Heart right ventricle (tissue), 16 donors: Measurements from ENCODE around the gene WHAMM. TPM values are rescaled to one million over a fixed set of nuclear protein-coding genes. Genes with fewer than 3 reads are reported as not detected.

Experiments used
- ATAC-seq, 8 donors: fragments of 200-7000 bp; cut with Tn5 transposase; one replicate each; pipeline ENCODE4 v1.9.1; 2020; ENCODE audit warnings: mild to moderate bottlenecking in 8 of 8, moderate library complexity in 8 of 8, moderate number of reproducible peaks in 1 of 8
- DNase-seq, 2 donors: peaks; one replicate each; pipeline ENCODE4 v3.0.0-alpha.2; 2020
- H3K27ac ChIP-seq, 10 donors: fragments of 200-600 bp; sonication (generic) in 2 of 10; one replicate each; pipeline versions ENCODE4 v1.5.0 to v1.8.0; 2020 to 2022; ENCODE audit warnings: mild to moderate bottlenecking in 3 of 10
- H3K27me3 ChIP-seq, 7 donors: fragments of 200-600 bp; one replicate each; pipeline ENCODE4 v1.8.0; 2021 to 2022; ENCODE audit warnings: mild to moderate bottlenecking in 2 of 7
- H3K36me3 ChIP-seq, 9 donors: fragments of 200-600 bp; sonication (generic) in 1 of 9; one replicate each; pipeline versions ENCODE4 v1.5.0 to v1.8.0; 2020 to 2022; ENCODE audit warnings: mild to moderate bottlenecking in 2 of 9
- H3K4me1 ChIP-seq, 9 donors: fragments of 200-600 bp; sonication (generic) in 1 of 9; one replicate each; pipeline versions ENCODE4 v1.5.0 to v1.8.0; 2020 to 2022; ENCODE audit warnings: mild to moderate bottlenecking in 4 of 9
- H3K4me3 ChIP-seq, 10 donors: fragments of 200-600 bp; sonication (generic) in 2 of 10; one replicate each; pipeline versions ENCODE4 v1.5.0 to v1.8.0; 2020 to 2022; ENCODE audit warnings: mild to moderate bottlenecking in 7 of 10, moderate library complexity in 2 of 10
- H3K9me3 ChIP-seq, 11 donors: fragments of 200-600 bp in 10 of 11; sonication (generic) in 2 of 11; one replicate each; pipeline versions ENCODE4 v1.5.0 to v1.8.0; 2013 to 2022; ENCODE audit warnings: mild to moderate bottlenecking in 2 of 11, control low read depth in 1 of 11, moderate library complexity in 1 of 11
- CTCF ChIP-seq, 9 donors: fragments of 200-600 bp; sonication (generic) in 2 of 9; IDR thresholded peaks; one replicate each; pipeline versions ENCODE4 v1.5.0 to v1.8.0; 2021 to 2022; ENCODE audit warnings: antibody characterized with exemption in 9 of 9, mild to moderate bottlenecking in 5 of 9, moderate library complexity in 1 of 9
- WGBS, 2 donors: extraction: QIAGEN DNeasy Blood & Tissue Kit; methylation state at CpG; one replicate each; pipeline ENCODE4 v1.1.7; 2013; ENCODE audit warnings: inconsistent platforms in 1 of 2; 5-methylcytosine and 5-hydroxymethylcytosine counted together
- intact Hi-C, 10 donors: fragments of 100-400 bp; cut with DNase I; formaldehyde crosslinking; loops; one replicate each; pipeline versions ENCODE4 v1.11.1 to v1.14.2; 2022
- polyA plus RNA-seq, 2 donors: library from polyadenylated mRNA; stranded (reverse); fragments of 200-250 nt; gene quantifications; one replicate each; pipeline ENCODE4 v1.2.3, GENCODE V29; 2013
- total RNA-seq, 10 donors: library from RNA; stranded (reverse); fragmentation: NEBNext Ultra II Directional in 3 of 10; extraction: Animal tissue kit (Norgen Biotek cat#: 25700) in 3 of 10; gene quantifications; one replicate each; pipeline versions ENCODE4 v1.2.1 to v1.2.4, GENCODE V29; 2021 to 2023
- donor health status: Arrhythmogenic right ventricular cardiomyopathy.
- donor health status: ischemic (EF 13 %, LVEDD 7.1; RV severe dilation, severe dysfunction).
- donor health status: healthy with polysubstance abuse.
- donor health status: DM: no; HTN: yes; CAD: no.
- donor health status: DM: no; HTN: no; CAD: no.
- donor health status: ischemic (EF 25% LVEDD 6.9; RV normal size, moderate dysfunction).
- donor health status: ischemic (EF 25% LVEDD 5.7; RV mildly dilated, moderate dysfunction).
- donor health status: healthy.
- donor health status: DM: yes; HTN: yes; CAD: no.
- donor health status: Ischemic cardiomyopathy.
- donor health status: ischemic (EF 35%, LVEDD 5.7; RV mildly dilated, moderate dysfunction).
- donor health status: nonischemic (EF 11% LVEDD 7.7; RV severe dilation, severe dysfunction).
- donor health status: DM: yes; HTN: yes; CAD: no.
- donor health status: PGD.
- donor health status: ischemic (EF 29% LVEDD 5.4; RV normal size, mild dysfunction).
- donor health status: nonischemic (EF 23%, LVEDD 6.1; RV moderate dilation, normal function).

Gene WHAMM
- total and polyA plus RNA-seq, 12 donors = 3.2 to 8.1 (median 6.3) TPM

- no peaks in the 10 kb centered on the region for H3K36me3 ChIP-seq
- no peak for TF ChIP-seq CTCF (IDR thresholded peaks at IDR 0.05)
- DNase-seq (no peak), ATAC-seq (no peak)
- no peaks in the 10 kb centered on the region for H3K9me3 ChIP-seq
- no peak overlapping the region for H3K27ac ChIP-seq
- H3K4me3 ChIP-seq = no peak overlapping the region
- intact Hi-C loops = loop anchor here in 1 of 10 donors (5.0 kb wide), 1 partner anchor 103 kb away; no protein-coding TSS in a partner anchor
- no peaks in the 10 kb centered on the region for H3K27me3 ChIP-seq
- WGBS, 2 donors = 87 to 89% methylated on average over 7 of the region's 7 CpGs
- peaks cover 0 to 21% (median 11%) of the 10 kb centered on the region in 9 donors for H3K4me1 ChIP-seq
Observed at GRCh38 chr15:82875411-82876003, 66.1 kb downstream of the WHAMM start.

GRCh38 chr15:82877825-82878224 lies 68.4 kb downstream of the WHAMM start:
- no peaks in the 10 kb centered on the region for H3K9me3 ChIP-seq
- no peak overlapping the region for H3K27ac ChIP-seq
- ATAC-seq (no peak), DNase-seq (no peak)
- 73 to 79% methylated on average over 2 of the region's 2 CpGs for WGBS, 2 donors
- intact Hi-C loops = loop anchor here in 1 of 10 donors (5.0 kb wide), 1 partner anchor 106 kb away; no protein-coding TSS in a partner anchor
- TF ChIP-seq CTCF (IDR thresholded peaks at IDR 0.05) = no peak
- H3K4me3 ChIP-seq = no peak overlapping the region
- no peaks in the 10 kb centered on the region for H3K27me3 ChIP-seq
- no peaks in the 10 kb centered on the region for H3K36me3 ChIP-seq
- peaks cover 0 to 10% (median 0%) of the 10 kb centered on the region in 9 donors for H3K4me1 ChIP-seq

- TF ChIP-seq CTCF (IDR thresholded peaks at IDR 0.05) = no peak
- DNase-seq (no peak), ATAC-seq (no peak)
- Histone ChIP-seq H3K4me1 (peaks cover 0 to 5% (median 0%) of the 10 kb centered on the region in 9 donors), H3K9me3 (no peaks in the 10 kb centered on the region), H3K36me3 (no peaks in the 10 kb centered on the region), H3K4me3 (no peak overlapping the region), H3K27ac (no peak overlapping the region), H3K27me3 (no peaks in the 10 kb centered on the region)
- WGBS, 2 donors = 88 to 91% methylated on average over 5 of the region's 5 CpGs
- intact Hi-C loops = loop anchor here in 1 of 10 donors (5.0 kb wide), 1 partner anchor 106 kb away; no protein-coding TSS in a partner anchor
Observed at GRCh38 chr15:82878325-82878724, 68.9 kb downstream of the WHAMM start.

DNA sequence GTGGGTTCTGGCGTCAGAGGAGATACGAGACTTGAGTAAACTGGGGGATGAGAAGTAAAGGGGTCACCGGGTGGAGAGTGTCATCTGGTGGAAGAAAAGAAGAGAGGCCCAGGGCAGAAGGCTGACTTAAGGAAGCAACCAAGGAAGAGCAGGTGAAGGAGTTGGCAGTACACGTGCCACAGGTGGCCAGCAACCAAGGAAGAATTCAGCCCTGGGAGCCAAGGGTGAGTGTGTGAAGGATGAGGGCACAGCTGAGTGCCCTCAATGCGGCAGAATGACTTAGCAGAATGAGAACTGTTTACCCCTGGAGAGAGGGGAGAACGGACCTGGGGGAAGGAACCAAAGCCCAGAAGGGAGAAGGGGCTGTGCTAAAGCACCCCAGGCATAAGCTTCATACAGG lies 71.3 kb downstream of the WHAMM start:
- TF ChIP-seq CTCF (IDR thresholded peaks at IDR 0.05) = no peak
- WGBS, 2 donors = 78 to 79% methylated on average over 6 of the region's 6 CpGs
- no peaks in the 10 kb centered on the region for H3K4me1 ChIP-seq
- H3K9me3 ChIP-seq = no peaks in the 10 kb centered on the region
- DNase-seq = no peak
- ATAC-seq = no peak
- H3K27ac ChIP-seq = no peak overlapping the region
- no peaks in the 10 kb centered on the region for H3K27me3 ChIP-seq
- no peak overlapping the region for H3K4me3 ChIP-seq
- no peaks in the 10 kb centered on the region for H3K36me3 ChIP-seq
- intact Hi-C loops = no loop called here
